ENCODE measurements around the gene PTCH2. TPM values are rescaled to one million over a fixed set of nuclear protein-coding genes. Genes with fewer than 3 reads are reported as not detected.
A peak's percentile ranks its signal among the peaks of the same experiment; 100 is the strongest.
"Not testable (repeated sequence)": the region's sequence is repeated elsewhere in the genome, so short reads cannot be mapped to it uniquely, and the experiment has no call there.

The PTCH2 gene
- total RNA-seq, 1 donor from 2014 or later = not detected

DNA sequence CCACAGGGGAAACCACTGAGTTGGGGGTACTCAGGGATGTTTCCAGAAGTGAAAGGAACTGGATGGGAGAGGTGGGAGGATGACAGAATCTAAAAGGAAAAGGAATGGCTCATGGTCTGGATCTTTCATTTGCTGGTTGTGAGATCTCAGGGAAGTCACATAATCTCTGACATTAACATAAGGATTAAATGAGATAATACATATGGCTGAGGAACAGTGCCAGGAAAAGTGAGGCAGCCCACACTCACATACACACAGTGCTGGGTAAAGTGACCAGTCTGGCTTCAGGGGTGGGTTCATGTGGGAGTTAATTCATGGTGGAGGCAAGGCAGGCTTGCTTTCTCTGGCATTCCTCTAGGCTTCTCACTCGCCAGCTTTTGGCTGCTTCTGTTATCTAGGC lies 3.9 kb upstream of the PTCH2 start:
- no peak for DNase-seq (ENCODE audit: low read depth)
- TF ChIP-seq, protein P1, sequence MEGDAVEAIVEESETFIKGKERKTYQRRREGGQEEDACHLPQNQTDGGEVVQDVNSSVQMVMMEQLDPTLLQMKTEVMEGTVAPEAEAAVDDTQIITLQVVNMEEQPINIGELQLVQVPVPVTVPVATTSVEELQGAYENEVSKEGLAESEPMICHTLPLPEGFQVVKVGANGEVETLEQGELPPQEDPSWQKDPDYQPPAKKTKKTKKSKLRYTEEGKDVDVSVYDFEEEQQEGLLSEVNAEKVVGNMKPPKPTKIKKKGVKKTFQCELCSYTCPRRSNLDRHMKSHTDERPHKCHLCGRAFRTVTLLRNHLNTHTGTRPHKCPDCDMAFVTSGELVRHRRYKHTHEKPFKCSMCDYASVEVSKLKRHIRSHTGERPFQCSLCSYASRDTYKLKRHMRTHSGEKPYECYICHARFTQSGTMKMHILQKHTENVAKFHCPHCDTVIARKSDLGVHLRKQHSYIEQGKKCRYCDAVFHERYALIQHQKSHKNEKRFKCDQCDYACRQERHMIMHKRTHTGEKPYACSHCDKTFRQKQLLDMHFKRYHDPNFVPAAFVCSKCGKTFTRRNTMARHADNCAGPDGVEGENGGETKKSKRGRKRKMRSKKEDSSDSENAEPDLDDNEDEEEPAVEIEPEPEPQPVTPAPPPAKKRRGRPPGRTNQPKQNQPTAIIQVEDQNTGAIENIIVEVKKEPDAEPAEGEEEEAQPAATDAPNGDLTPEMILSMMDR (conservative IDR thresholded peaks at IDR 0.05; ENCODE audit: low read depth, low read length) = no peak

DNA sequence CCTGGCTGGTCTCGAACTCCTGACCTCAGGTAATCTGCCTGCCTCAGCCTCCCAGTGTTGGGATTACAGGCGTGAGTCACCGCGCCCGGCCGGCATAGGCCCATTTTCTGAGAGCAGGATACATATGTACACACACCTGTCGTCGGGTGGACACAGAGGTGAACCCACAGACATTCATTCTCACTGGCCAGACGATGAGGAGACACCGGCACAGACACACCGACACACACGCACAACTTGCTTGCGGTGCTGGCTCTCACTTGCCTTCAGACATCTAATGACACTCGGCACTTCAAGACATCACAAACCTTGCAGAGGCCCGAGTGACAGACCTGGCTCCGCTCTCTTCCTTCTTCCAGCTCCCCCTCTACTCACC lies 579 bp downstream of the PTCH2 start:
- TF ChIP-seq, protein P1 (conservative IDR thresholded peaks at IDR 0.05; ENCODE audit: low read depth, low read length) = no peak
- peak overlapping the region; percentile 59 for H3K4me3 ChIP-seq (ENCODE audit: low read depth, low read length)
- no peak for DNase-seq (ENCODE audit: low read depth)

More for the DNA sequence above, 3.9 kb upstream of the PTCH2 start:
- H3K4me3 ChIP-seq (ENCODE audit: low read depth, low read length) = no peak overlapping the region

DNA sequence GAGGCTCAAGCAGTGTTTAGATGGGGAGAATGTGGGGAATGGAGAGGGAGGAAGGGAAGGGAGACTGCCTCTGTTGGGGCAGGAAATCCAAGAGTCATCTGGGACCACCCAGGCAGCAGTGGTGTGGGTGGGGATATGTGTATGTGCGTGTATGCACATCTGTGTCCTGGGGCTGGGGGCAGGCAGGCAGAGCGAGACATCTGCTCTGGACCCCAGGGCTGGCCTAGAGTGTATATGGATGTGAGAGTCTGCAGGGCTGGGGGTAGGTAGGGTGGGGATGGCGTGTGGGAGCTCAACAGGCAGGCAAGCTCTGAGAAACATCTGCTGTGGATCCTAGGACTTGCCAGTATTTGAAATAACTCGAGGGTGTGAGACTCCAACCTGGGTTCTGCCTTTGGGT lies 3.5 kb downstream of the PTCH2 start:
- DNase-seq (ENCODE audit: low read depth) = no peak
- no peak overlapping the region for H3K4me3 ChIP-seq (ENCODE audit: low read depth, low read length)
- TF ChIP-seq, protein P1 (conservative IDR thresholded peaks at IDR 0.05; ENCODE audit: low read depth, low read length) = no peak

DNA sequence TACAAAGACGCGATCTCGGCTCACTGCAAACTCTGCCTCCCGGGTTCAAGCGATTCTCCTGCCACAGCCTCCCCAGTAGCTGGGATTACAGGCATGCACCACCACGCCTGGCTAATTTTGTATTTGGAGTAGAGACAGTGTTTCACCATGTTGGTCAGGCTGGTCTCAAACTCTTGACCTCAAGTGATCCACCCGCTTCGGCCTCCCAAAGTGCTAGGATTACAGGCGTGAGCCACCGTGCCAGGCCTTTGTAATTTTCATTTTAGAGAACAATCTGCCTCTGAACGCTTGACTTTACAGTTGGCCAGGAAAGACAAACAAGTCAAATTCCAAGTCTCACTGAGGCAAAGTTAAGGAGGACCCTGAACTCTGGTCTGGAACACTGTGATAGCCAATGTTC lies 4.8 kb downstream of the PTCH2 start:
- DNase-seq (ENCODE audit: low read depth) = not testable (repeated sequence)

DNA sequence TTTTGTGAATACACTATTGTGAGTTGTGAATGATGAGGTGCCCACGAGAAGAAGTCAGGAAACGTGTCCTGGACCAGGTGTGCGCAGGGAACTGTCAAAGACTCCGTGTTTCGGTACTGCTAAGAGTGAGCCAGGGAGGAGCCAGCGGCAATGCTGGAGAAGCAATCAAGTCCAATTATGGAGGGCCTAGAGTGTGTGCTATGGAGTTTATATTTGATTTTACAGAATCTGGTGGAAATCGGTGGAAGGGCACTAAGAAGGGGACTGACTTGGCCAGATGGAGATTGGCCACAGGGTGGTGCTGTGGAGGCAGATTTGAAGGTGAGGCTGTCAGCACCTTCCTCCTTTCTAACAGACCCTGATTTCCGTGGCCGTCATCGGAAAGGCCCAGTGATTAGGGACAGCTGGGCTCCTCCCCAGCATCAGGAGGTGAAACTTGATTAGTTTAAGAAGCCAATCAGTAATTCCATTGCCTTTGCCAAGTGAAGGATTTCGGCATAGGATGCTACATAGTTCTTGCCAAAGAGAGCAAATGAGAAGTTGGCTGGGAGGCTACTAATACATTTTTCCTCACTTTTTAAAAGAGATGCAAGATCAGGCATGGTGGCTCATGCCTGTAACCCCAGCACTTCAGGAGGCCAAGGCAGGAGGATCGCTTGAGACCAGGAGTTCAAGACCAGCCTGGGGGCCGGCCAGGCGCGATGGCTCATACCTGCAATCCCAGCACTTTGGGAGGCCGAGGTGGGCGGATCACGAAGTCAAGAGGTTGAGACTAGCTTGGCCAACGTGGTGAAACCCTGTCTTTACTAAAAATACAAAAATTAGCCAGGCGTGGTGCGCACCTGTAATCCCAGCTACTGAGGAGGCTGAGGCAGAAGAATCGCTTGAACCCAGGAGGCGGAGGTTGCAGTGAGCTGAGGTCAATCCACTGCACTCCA lies 7.0 kb downstream of the PTCH2 start:
- TF ChIP-seq, protein P1 (conservative IDR thresholded peaks at IDR 0.05; ENCODE audit: low read depth, low read length) = peak; percentile 94
- H3K4me3 ChIP-seq (ENCODE audit: low read depth, low read length) = no peak overlapping the region
- no peak for DNase-seq (ENCODE audit: low read depth)

More for the DNA sequence above, 4.8 kb downstream of the PTCH2 start:
- not testable (repeated sequence) for H3K4me3 ChIP-seq (ENCODE audit: low read depth, low read length)

DNA sequence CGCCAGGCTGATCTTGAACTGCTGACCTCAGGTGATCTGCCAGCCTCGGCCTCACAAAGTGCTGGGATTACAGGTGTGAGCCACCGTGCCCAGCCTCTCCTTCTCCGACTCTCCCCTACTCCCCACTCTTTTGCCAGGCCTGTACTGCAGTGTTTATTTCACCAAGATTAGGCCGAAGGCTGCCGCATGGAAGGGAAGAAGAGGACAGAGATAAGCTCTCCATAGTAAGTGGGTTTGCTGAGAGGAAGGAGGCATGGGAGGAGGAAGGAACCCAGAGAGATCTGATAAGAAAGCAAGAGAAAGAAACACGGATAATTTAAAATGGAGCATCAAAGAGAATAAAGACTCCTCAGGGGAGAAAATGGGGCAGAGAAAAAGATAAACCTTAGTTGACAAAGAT lies 8.7 kb downstream of the PTCH2 start:
- H3K4me3 ChIP-seq (ENCODE audit: low read depth, low read length) = no peak overlapping the region
- TF ChIP-seq, protein P1 (conservative IDR thresholded peaks at IDR 0.05; ENCODE audit: low read depth, low read length) = no peak
- DNase-seq (ENCODE audit: low read depth) = no peak

DNA sequence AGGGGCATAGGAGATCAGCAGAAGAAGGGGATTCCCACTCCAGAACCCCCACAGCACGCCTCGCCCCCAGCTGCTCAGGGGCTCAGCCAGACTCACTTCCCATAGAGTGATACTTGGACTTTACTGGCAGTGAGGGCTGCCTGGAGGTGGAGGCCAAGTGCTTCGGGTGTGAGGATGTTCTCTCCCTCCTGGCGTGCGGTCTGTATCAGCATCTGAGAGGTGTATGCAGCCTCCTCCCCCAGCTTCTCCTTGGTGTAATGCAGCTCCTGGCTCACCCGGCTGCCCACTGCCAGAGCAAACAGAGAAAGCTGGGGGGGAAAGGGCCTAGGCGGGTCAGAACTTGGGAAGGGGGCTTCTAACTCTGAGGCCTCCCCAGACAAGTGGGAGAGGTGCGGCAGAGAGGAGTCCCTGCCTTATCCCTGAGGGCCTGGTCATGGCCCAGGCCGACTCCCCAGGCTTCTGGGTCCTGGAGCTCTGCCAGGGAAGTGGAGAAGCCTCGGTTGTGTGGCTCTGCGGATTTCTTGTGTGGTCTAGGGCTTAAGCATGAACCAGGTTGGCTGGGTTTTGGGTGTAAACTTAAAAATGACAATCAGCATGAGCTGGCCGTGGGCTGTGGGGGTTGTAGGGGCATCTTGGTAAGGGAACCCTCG lies 10.9 kb downstream of the PTCH2 start:
- DNase-seq (ENCODE audit: low read depth) = no peak
- TF ChIP-seq, protein P1 (conservative IDR thresholded peaks at IDR 0.05; ENCODE audit: low read depth, low read length) = no peak
- no peak overlapping the region for H3K4me3 ChIP-seq (ENCODE audit: low read depth, low read length)
